ENCODE results near the gene MAML2.

Gene MAML2

DNA sequence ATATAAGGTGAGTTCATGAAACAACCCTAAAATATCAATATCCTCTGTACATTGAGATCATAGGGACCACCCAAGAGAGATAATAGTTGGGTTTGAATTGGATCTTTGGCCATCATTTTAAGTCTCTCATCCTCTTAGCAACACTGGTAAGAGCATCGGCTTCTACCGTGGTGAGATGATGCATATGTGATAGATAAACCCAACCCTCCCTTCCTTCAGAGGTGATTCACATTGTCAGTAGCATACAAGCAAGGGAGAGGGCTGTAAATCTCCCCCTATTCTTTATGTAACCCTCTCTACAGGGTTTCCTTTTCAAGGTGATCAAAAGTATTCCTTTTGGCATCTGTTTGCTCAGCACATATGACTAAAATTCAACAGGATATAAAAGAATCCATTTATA is 316.7 kb downstream of the MAML2 start:
- no peak for DNase-seq

DNA sequence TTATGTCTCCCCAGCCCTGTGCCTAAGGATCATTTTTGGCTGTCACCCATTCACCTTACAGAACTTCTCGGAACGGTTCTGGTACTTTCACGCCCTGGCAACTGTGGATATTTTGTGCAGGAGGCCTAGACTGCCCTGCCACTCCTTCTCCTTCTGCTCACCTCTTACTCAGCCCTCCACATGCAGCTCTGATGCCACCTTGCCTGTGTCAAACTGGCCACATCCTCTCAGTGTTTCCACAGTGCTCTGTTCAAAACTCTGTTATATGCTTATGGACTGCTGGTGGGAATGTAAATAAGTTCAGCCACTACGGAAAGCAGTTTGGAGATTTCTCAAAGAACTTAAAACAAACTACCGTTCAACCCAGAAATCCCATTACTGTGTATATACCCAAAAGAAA is 318.3 kb downstream of the MAML2 start:
- no peak for DNase-seq

DNA sequence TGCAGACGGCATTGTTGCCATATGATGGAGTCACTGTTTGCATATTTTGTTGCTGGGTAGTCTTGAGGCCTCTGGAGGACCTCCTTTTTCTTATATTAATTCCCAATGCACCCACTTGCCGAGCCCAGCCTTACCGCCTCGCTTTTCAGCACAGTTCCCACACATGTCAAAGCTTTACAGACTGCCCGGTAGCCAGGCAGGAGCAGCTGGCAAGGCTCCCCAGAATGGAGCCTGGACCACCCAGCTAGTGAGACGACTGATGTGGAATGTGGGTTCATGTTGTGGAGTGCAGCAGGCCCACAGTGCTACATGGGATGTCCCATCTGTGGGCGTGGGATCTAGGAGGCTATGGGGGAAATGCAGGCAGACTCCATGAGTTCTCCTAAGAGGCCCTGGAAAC is 319.7 kb downstream of the MAML2 start:
- no peak for DNase-seq

DNA sequence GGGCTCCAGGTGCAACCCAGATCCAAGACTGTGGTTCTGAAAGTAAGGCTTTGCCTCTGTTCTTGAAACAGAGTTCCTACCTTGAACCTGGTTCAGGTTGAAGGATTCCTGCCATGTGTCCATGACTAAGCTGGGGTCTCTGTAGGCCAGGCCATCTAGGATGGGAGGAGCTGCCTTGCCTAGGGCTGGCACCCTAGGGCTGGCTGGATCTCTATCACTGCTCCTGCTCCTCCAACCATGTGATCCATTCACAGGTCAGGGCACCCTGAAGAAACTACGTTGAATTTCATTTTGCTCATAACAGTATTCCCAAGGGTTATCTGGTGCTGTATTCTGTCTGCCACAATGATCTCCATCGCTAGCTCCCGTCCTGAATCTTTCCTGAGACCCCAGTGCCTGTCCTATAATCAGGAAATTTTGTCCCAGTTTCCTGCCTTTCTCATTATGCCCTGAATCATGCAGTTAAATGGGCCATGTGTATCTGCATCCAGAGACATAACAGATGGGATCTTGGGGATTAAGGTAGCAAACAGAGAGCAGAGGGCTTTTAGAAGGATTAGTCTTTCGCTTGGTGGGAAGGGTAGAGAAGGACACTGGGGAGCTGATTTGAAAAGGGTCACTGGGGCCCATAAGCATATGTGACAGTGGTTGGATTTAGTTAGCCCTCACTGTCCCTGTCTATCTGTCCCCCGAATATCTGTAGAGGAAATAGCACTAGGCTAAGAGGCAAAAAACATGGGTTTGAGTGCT is 320.9 kb downstream of the MAML2 start:
- no peak for DNase-seq

DNA sequence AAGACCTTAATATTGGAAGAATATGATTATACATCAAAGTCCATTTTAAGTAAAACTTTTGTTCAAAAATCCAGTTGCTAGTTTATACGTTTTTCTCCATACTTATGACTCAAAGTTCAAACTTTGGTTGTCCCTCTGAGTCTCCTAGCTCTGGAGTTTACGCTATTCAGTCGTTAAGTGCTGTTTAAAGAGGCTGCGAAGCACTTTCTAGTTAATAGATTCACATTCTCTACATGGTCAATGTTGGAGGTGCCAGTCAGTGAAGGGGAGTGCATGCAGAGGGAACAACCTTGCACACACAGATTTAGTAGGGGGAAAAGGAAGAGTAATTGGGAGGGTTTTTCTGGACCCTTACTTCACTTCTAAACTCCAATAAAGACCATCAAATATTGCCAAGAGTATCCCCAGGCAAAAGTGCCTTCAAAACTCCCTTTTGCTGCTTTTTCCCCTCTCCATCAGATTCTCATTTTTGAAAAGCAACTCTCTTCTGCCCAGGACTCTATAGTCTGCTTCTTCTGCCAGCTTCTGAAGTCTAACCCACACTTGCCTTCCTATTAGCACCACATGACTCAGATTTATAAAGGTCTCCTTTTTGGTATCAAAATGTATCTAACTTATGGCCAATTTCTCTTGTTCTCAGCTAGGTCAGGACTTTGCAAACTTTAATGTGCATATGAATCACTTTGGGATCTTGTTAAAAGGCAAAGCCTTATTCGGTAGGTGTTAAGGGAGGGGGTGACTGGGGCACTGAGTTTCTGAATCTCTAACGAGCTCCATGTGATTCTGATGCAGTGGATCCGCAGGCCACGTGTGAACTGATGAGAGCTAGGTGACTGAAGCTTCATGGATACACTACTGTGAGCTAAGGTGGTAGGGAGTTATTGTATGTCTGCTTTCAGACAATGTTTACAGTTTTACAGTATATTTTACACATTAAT is 322.9 kb downstream of the MAML2 start:
- DNase-seq = no peak

DNA sequence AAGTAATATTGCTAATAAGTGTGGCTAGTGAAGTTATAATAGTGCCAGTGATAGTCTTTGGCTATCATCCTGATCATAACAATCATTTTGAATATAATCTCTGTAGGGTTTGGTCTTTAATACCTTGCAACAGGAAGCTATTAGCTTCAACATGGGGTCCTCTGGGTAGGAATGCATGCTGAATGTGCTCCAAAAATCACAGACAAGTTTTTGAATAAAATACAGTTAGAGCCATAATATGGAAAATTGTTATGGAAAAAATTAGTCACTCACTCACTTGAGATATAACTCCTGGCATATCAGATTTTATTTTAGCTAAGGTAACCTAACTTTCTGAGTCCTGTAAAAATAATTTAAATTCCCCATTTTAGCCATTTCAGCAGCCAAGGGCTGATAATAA is 323.7 kb downstream of the MAML2 start:
- DNase-seq = no peak

DNA sequence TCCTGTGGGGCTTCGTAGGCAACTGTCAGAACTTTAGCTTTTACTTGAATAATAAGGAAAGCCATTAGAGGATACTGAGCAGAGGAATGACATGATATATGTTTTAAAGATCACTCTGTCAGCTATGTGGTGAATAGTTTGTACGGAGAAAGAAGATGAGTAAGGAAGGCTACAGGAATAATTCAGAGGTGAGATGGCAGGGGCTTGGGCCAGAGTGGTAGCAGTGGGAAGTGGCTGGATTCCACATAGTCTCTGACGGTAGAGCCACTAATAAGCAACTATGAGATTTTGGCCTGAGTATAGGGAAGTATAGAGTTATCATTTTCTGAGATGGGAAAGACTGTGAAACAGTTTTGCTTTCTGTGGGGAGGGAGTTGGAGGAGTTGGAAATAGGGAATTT is 325.1 kb downstream of the MAML2 start:
- no peak for DNase-seq

DNA sequence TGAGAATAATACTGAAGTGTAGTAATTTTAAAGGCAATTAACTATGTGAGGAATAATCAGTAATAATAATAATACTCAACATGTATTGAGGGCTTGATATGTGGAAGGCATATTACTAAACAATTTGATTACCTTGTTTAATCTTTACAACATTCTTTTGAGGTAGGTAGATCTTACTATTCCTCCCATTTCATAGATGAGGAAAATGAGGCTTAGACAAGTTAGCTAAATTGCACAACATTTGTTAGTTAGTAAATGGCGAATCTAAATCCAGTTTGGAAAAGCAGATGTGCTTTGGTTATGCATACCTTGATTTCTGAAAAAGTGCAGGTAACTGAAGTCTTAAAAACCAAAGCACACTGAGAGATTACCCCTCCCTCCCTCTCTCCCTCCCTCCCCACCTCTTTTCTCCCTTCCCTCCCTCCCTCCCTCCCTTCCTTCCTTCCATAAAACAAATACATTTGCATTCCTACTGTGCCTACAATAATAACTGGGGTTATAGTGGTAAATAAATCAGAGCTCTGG is 326.0 kb downstream of the MAML2 start:
- DNase-seq = no peak

DNA sequence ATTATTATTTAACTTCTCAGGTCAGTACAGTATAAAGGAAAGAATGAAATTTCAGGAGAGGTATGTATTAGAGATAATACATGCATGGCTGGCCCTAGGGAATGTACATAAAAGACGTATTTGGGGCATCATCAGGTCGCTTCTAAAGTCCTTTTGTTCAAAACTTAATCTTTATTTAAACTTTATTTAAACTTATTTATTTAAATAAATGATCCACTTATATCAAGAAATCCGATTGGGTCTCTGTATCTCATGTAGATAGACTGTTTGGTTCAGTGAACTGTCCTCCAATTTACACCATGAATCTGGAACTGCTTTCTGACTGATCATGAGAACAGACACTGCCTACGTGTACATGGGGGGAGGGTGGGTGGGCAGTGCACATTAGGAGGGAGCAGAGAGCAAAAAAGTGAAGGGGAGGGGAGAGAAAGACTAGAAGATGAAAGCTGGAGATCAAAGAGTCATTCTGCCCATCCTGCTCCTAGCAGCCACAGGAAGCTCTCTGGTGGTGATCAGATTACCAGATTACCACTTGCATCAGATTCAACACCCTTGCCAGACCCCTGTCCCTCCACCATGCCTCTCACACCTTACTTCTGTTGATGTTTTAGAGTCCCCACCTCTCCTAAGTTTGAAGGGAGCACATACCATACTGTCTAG is 327.0 kb downstream of the MAML2 start:
- no peak for DNase-seq

DNA sequence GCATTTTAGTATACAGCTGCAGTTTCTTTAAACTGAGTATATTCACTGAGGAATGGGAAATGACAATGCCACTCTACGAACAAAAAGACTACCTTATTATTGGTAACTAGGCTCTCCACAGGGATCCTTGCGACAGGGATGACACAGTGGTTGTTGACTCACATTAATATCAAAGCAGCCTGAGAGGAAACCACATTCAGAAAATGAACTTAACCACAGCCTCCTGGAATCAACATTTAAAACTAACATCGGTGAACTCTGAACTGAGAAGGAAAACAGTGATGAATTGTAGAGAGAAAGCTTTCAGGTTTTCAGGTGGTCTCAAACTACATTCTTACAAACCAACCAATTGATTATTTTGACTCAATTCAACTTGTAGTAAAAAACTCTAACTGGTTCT is 328.8 kb downstream of the MAML2 start:
- DNase-seq = no peak

DNA sequence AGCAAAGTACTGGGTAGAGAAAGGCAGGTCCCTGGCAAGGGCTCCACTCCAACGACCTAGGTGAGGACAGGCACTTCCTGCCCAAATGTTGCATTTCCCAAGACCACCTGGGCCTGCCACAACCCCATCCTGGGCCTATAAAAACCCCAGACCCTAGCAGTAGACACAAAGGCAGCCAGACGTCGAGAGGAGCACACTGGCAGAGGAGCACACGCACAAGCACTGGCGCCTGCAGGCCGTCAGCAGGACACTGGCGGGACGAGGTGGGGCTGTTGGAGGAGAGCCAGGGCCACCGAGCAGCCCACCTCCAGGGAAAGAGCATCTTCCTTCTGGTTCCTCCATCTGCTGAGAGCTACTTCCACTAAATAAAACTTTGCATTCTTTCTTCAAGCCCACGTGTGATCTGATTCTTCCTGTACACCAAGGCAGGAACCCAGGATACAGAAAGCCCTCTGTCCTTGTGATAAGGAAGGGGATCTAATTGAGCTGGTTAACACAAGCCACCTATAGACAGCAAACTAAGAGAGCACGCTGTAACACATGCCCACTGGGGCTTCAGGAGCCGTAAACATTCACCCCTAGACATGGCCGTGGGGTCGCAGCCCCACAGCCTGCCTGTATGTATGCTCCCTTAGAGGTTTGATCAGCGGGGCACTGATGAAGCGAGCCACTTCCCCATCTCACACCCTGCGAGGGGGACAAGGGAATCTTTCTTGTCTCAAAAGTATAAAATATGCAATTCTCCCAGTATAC is 329.4 kb downstream of the MAML2 start:
- DNase-seq = no peak

DNA sequence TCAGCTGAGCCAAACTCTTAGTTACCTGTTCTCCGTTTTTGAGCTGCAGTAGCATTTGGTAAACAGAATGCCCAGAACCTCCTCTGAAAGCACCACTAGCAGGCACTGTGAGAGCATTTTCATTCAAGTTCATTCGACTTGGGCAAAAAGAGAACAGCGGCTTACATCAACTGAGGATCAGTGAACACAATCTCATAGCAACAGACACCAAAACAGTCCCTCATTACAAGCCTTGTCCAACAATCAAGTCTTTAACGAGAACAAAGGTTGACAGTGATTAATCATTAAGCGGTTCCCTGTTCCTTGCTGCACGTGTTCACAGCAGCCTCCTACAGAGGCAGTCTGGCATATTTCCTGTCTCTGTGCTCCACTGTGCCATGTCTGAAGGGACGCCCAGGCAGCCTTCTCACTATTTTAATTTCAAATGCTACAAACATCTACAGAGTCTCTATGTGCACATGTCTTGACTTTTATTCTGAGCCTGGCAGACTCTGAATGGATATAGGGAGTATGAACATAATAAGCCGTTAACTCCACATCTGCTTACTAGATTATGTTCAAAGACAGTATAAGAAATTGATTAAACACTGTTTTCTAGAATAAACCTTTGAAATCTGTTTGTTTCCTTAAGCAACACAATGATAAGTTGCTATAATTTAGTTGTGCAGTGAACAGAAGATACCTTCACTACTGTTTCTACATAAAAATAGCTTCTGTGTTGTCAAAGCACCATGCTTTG is 330.7 kb downstream of the MAML2 start:
- peak; percentile 10 for DNase-seq

DNA sequence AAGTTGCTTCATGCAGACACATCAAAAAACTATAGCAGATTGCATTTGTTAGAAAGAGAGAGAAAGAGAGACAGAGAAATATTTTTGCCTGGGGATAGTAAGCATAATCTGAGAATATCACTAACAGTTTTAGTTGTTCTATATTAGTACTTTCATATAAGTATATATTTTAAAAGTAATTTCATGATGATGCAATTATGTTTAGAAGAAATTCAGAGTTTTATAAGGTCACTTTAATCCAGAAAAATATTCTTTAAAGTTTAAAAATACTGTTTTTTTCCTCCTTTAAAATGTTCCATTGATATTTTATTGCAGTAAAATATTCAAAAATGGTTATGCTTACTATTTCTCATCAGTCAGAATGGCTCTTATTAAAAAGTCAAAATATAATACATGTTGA is 332.3 kb downstream of the MAML2 start:
- no peak for DNase-seq

DNA sequence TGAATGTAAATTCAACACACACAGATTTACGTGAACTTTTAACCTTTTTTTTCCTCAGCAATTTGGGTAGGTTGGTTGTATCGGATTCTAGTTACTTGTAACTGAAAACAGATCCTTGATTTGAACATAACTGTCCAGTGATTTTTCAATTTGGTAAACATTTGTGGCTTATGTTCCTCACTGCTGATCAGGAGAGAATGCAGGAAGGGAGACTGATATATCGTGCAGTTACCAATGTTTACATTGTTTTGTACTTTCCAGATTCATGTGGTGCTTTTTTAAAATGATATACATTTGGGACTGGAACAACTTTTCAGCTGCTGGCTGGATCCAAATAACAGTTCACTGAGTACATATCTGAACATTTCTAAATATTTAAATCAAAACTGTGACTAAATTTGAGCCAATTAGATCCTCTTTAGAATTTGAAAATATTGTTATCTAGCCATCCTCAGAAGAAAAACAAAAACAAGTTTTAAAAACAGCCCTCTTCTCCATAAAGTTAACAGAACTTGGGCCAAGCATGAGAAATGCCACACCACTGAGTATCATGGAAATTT is 334.8 kb downstream of the MAML2 start:
- no peak for DNase-seq

DNA sequence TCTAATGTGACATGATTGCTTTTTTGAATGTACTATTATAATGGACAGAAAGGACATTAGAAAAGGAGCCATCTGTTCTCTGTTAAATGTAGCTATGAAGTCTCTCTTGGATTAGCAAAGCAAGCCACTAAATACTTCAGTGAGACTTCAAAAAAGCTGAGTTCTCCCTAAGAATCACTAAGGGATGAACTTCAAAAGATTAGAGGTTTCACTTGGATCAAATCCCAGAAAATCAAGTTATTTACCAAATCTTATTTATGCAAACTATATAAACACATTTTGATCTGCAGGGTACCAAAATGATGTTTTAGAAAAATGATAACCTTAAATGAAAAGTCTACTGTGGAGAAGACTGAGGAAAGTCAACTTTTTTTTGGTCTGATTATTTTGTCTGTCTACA is 337.0 kb downstream of the MAML2 start:
- DNase-seq = no peak

DNA sequence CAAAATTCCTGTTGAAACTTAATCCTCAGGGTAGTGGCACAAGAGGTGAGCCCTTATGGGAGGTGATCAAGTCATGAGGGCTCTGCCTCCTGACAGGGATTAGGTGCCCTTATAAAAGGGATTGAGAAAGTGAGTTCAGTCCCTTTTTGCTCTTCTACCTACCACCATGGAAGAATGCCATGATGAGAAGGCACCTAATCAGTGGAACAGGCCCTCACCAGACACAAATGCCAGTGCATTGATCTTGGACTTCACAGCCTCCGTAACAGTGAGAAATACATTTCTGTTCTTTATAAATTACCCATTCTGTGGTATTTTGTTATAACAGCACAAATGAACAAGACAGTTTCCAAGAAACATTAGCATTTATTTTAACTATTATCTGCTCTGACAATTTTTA is 338.1 kb downstream of the MAML2 start:
- DNase-seq = no peak

DNA sequence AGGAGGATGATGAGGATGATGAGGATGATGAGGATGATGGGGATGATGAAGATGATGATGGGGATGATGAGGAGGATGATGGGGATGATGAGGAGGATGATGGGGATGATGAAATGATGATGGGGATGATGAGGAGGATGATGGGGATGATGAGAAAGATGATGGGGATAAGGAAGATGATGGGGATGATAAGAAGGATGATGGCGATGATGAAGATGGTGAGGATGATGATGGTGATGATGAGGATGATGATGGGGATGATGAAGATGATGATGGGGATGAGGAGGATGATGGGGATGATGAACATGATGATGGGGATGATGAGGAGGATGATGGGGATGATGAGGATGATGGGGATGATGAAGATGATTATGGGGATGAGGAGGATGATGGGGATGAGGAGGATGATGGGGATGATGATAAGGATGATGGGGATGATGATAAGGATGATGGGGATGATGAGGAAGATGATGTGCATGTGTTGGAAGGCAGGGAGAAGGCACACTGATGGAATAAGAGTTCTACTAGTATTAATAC is 340.2 kb downstream of the MAML2 start:
- DNase-seq = no peak

DNA sequence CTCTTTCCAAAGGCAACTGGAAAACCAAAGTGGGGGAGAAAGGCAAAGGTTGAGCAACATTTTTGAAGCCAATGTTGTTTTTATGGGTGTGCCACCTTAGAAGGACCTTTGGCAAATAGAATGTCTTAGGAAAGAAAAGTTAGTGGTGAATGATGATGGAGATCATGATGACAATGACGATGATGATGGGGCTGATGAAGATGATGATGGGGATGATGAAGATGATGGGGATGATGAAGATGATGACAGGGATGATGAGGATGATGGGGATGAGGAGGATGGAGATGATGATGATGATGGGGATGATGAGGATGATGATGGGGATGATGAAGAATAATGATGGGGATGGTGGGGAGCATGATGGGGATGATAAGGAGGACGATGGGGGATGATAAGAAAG is 340.7 kb downstream of the MAML2 start:
- no peak for DNase-seq

DNA sequence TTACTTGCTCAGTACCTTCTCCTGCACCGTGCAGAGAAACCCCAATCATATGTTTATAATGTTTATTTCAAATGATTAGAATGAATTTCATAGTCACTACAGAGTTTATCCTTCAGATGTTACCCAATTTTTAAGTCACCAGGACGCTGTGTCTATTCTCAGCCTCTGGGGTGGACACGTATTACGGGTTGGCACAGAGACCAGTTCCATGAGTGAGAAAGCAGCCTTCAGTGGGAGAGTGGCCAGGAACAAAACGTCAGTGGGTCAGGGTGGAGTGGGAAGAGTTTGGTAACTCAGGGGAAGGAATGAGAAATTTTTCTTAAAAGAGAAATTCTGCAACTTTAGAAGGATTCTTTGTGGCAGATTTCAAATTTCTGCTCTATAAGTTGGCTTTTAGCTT is 342.0 kb downstream of the MAML2 start:
- no peak for DNase-seq

DNA sequence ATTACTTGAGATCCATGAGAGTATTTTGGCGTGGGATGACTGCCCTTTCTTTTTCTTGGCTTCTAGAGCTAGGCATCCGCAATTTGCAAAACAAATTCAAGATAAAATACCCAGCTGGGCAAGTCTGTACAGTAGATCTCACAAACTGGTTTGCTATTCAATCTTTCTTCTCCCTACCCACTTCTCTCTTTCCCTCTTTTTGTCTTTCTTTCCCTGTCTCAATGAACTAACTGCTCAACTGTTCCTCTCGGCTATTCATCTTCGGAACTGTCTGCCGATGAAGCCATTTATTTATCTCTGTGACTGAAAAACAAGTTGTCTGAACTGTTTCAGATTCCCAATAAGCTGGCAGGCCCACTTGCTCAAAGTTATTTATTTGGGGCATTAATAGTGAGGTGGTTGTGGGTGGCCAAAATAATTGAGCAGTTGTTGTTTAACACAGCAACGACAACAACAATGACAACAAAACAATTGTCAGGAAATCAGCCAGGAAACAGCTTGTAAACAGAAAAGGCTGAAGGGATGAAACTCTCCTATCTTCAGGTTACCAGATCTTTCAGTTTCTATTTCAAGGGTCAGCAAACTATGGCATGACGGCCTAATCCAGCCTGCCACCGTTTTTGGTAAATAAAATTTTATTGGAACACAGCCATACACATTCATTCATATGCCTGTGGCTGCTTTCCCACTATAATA is 343.1 kb downstream of the MAML2 start:
- DNase-seq = no peak

All from NCI-H1436 (cell line).